G401 (cell line): ENCODE measurements around the gene TMEM87B. TPM values are rescaled to one million over a fixed set of nuclear protein-coding genes. Genes with fewer than 3 reads are reported as not detected.
A peak's percentile ranks its signal among the peaks of the same experiment; 100 is the strongest.
"Not testable (repeated sequence)": the region's sequence is repeated elsewhere in the genome, so short reads cannot be mapped to it uniquely, and the experiment has no call there.

Experiments
- DNase-seq: peaks from one replicate; pipeline ENCODE4 v3.0.0-alpha.2; 2015; ENCODE audit warnings: low spot score
- in situ Hi-C: cut with HindIII; loops from 2 replicates; pipeline ENCODE4 v1.10.0; 2016; ENCODE audit warnings: low sequenced_read_pairs, mixed read lengths
- total RNA-seq: library from RNA; depleted of rRNA; stranded (reverse); fragments of >200 nt; shearing (Covaris generic); gene quantifications from 2 replicates; pipeline ENCODE4 v1.2.3, GENCODE V29; 2014

TMEM87B gene
- total RNA-seq, 1 experiment from 2014 or later: 13.8 TPM

- DNase-seq: no peak
Observed at GRCh38 chr2:112108178-112108832, 53.2 kb downstream of the TMEM87B start.

DNA sequence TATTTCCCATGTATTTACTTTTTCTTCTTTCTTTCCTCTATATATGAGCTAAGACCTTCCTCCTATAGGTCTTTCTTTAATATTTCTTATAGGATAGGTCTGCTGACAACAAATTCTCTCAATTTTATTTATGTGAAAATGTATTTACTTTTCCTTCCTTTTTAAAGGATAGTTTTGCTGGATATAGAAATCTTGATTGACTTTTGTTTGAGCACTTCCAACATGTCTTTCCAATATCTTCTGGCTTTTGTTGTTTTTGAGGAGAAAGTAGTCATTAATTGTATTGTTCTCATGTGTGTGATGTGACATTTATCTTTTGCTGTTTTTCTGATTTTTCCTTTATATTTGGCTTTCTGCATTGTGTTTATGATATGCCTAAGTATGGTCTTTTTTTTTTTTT, 54.2 kb downstream of the TMEM87B start:
- in situ Hi-C loops: no loop called here
- no peak for DNase-seq

More at GRCh38 chr2:112108178-112108832, 53.2 kb downstream of the TMEM87B start:
- in situ Hi-C loops: no loop called here

DNA sequence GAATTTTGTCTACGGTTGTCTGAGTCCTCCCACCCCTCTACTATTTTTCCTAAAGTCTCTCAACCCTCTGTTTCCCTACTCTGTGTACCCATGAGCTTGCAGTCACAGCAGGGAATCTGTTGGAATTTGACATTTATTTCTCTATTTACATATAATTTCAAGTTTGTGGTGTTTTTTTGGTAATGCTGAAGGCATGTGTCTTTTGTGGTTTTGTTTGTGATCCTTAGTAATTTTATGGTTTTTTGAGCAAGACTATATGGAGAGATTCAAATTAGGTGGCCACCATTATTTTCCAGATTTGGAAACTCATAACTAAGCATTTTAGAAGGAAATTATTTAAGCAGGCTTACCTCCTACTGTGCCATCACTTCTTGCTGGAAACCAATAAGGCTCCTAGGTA, 55.9 kb downstream of the TMEM87B start:
- no peak for DNase-seq
- in situ Hi-C loops: no loop called here

- in situ Hi-C loops, DNase-seq: not testable (repeated sequence)
Observed at GRCh38 chr2:112113354-112113753, 58.3 kb downstream of the TMEM87B start.

- in situ Hi-C loops: no loop called here
- DNase-seq: no peak
Observed at GRCh38 chr2:112118148-112118547, 63.1 kb downstream of the TMEM87B start.

DNA sequence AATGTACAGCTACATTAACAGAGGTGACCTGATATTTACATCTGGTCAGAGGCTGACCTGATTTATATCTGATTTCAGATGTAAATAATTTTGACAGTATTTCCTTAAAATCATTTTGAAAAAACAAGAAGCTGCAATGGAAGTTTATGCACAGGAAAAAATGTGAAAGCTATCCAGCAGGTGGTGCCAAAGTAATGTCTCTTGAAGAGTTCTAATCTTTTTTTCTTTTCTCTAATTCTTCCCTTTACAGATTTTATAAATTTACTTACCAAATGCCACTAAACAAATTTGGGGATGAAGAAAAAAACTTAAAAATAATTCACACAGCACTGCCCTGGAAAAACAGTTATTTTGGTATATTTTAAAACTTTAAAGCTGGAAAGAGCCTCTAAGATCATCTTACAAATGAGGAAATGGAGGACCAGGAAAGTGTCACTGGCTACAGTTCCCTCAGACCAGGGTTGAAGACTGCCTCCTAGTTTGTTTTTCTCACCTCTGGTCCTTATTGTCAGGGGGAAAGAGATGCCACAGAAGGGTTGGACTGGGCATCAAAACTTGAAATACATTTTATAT, 66.7 kb downstream of the TMEM87B start:
- DNase-seq: peak; percentile 63
- in situ Hi-C loops: no loop called here

- in situ Hi-C loops: no loop called here
- no peak for DNase-seq
Observed at GRCh38 chr2:112129060-112129459, 74.0 kb downstream of the TMEM87B start.

GRCh38 chr2:112133344-112133743, 78.3 kb downstream of the TMEM87B start:
- no peak for DNase-seq
- in situ Hi-C loops: no loop called here

GRCh38 chr2:112134120-112134519, 79.1 kb downstream of the TMEM87B start:
- in situ Hi-C loops: no loop called here
- DNase-seq: no peak

DNA sequence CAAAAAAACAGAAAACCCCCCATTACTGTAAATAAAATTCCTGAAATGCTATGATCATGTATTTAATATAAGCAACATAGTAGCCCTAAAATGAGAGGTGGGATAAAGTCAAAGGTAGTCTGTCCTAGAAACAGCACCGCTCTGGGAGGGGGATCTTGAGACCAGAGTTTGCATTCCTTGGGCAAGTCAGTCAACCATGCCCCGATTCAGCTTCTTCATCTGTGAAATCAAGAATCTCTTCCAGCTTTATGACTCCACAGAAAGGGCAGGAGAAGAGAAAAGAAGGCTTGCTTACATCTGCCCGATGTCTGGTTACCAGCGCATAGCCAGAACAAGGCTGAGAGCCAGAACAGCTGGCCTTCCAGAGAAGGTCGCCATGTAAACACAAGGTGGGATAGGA, 81.0 kb downstream of the TMEM87B start:
- in situ Hi-C loops: no loop called here
- no peak for DNase-seq

DNA sequence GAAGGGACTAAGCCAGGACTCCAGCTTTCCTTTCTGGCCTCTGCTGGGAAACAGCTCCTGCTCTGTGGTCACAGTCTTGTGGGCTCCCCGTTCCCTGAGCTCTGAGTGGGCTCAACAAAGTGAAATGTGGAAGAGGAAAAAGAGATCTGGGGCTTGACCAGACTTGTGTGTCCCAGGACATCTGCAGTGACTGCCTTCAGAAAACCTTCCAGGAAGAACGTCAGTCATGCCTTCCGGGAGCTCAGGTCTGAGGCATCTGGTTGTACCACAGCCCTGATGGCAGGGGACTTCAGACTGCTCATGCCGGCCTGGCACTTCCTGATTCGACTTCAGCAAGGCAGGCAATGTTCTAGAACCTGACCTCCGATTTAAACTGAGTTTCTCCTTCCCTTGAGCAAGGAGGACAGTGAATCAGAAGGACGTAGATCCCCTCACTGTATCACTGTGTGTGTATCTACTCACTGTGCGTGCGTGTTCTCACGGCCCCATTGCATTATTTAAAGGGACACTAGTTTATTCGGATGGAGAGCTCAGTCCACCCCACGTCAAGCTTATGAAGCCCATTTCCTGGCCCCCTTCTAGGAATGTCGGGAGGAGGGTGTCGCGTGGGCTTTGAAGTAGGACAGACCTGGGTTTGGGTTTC, 82.6 kb downstream of the TMEM87B start:
- in situ Hi-C loops: no loop called here

GRCh38 chr2:112138159-112139032, 83.3 kb downstream of the TMEM87B start, which contains the start of gene FBLN7:
TSS of gene FBLN7 (plus strand) at chr2:112138385. CDS start at chr2:112138656, 271 bp downstream.
- in situ Hi-C loops: no loop called here
- DNase-seq: peak; percentile 36

More for the DNA sequence above, 82.6 kb downstream of the TMEM87B start:
- no peak for DNase-seq

- DNase-seq, in situ Hi-C loops: not testable (repeated sequence)
Observed at GRCh38 chr2:112139033-112139614, 84.1 kb downstream of the TMEM87B start.

- DNase-seq, in situ Hi-C loops: not testable (repeated sequence)
Observed at GRCh38 chr2:112139661-112140204, 84.7 kb downstream of the TMEM87B start.

DNA sequence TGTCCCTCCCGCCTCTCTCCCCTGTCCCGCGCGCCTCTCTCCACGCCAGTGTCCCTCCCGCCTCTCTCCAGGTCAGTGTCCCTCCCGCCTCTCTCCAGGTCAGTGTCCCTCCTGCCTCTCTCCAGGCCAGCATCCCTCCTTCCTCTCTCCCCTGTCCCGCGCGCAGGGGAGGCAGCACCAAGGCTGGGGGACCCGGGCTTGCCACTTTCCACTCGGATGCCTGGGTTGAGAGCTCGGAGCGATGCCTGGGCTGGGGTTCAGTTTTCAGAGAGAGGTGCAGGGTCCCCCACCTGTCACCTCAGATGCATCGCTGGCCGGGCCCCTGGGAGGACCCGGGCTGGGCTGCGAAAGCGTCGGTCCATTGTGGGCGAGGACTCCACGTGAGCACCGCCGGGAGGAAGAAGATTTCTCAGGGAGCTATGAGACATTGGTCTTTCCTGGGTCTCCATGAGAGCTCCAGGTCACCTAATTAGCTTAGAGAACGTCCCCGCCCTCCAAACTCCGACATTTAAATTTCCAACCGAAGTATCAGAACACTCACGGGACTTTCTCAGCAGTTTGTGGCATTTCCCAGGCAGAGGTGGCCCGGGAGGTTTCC, 85.2 kb downstream of the TMEM87B start:
- peak; percentile 33 for DNase-seq

GRCh38 chr2:112140899-112141625, 86.0 kb downstream of the TMEM87B start:
- in situ Hi-C loops: no loop called here

More for the DNA sequence above, 85.2 kb downstream of the TMEM87B start:
- in situ Hi-C loops: no loop called here

DNA sequence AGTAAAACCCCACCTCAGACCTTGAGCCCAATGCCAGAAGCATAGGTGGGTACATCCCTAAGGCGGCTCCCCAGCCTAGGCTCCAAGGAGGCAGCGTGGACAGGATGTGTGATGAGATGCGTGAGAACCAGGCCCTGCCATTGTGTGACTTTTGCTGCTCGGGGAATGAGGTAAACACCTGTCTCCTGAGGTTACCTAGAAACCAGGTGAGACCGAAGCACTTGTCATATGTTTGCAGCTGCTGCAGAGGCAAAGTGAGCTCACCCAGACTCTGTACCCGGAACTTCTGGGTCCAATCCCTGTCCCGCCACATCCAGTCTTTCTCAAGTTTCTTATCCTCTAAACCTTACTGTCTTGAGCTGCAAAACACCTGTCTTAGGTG, 86.5 kb downstream of the TMEM87B start:
- in situ Hi-C loops: no loop called here

More at GRCh38 chr2:112140899-112141625, 86.0 kb downstream of the TMEM87B start:
- DNase-seq: no peak

More for the DNA sequence above, 86.5 kb downstream of the TMEM87B start:
- DNase-seq: no peak
